H9 (cell line): ENCODE measurements around the gene PLXNC1. TPM values are rescaled to one million over a fixed set of nuclear protein-coding genes. Genes with fewer than 3 reads are reported as not detected.
A peak's percentile ranks its signal among the peaks of the same experiment; 100 is the strongest.

Experiments used
- DNase-seq: peaks from one replicate; pipeline ENCODE4 v3.0.0-alpha.2; 2017
- H2AFZ ChIP-seq: one replicate; pipeline ENCODE4 v1.6.1; 2013; ENCODE audit warnings: mild to moderate bottlenecking, low read length, control low read depth, moderate library complexity
- H2AK5ac ChIP-seq: 2 replicates; pipeline ENCODE4 v1.6.1; 2013; ENCODE audit warnings: low read length, control low read depth, mixed read lengths; ENCODE audit not compliant: insufficient read length
- H2BK120ac ChIP-seq: one replicate; pipeline ENCODE4 v1.6.1; 2013; ENCODE audit warnings: low read depth, mild to moderate bottlenecking, low read length, control low read depth, inconsistent platforms; ENCODE audit not compliant: poor library complexity, severe bottlenecking
- H2BK12ac ChIP-seq: 2 replicates; pipeline ENCODE4 v1.6.1; 2013; ENCODE audit warnings: low read length, control low read depth, mixed read lengths, low read depth; ENCODE audit not compliant: insufficient read length
- H2BK15ac ChIP-seq: 2 replicates; pipeline ENCODE4 v1.6.1; 2013; ENCODE audit warnings: low read depth, low read length, control low read depth
- H2BK20ac ChIP-seq: one replicate; pipeline ENCODE4 v1.6.1; 2013; ENCODE audit warnings: low read depth, mild to moderate bottlenecking, low read length, control low read depth, inconsistent platforms; ENCODE audit not compliant: poor library complexity, severe bottlenecking
- H2BK5ac ChIP-seq: 2 replicates; pipeline ENCODE4 v1.6.1; 2013; ENCODE audit warnings: low read length, control low read depth, mixed read lengths; ENCODE audit not compliant: insufficient read length
- H3K14ac ChIP-seq: 2 replicates; pipeline ENCODE4 v1.6.1; 2013; ENCODE audit warnings: low read length, control low read depth; ENCODE audit not compliant: insufficient read depth
- H3K18ac ChIP-seq: 2 replicates; pipeline ENCODE4 v1.6.1; 2013; ENCODE audit warnings: low read depth, mild to moderate bottlenecking, mixed read lengths, low read length, control low read depth; ENCODE audit not compliant: insufficient read length
- H3K23ac ChIP-seq: 2 replicates; pipeline ENCODE4 v1.6.1; 2013; ENCODE audit warnings: low read length, control low read depth, mixed read lengths, low read depth; ENCODE audit not compliant: insufficient read length
- H3K23me2 ChIP-seq: 2 replicates; pipeline ENCODE4 v1.6.1; 2013; ENCODE audit warnings: low read depth, mild to moderate bottlenecking, mixed read lengths, low read length, control low read depth; ENCODE audit not compliant: insufficient read length, poor library complexity, severe bottlenecking
- H3K27ac ChIP-seq: 2 replicates; pipeline ENCODE4 v1.5.1; 2013; ENCODE audit warnings: low read length, control low read depth, mixed read lengths, low read depth; ENCODE audit not compliant: insufficient read length
- H3K27me3 ChIP-seq: 2 replicates; pipeline ENCODE4 v1.6.1; 2013; ENCODE audit warnings: low read length, control low read depth, inconsistent platforms; ENCODE audit not compliant: insufficient read depth
- H3K4ac ChIP-seq: 2 replicates; pipeline ENCODE4 v1.6.1; 2013; ENCODE audit warnings: low read depth, mild to moderate bottlenecking, control low read depth, inconsistent platforms, low read length, moderate library complexity
- H3K4me1 ChIP-seq: 2 replicates; pipeline ENCODE4 v1.6.1; 2013; ENCODE audit warnings: low read length, control low read depth, inconsistent platforms; ENCODE audit not compliant: insufficient read depth
- H3K4me2 ChIP-seq: 2 replicates; pipeline ENCODE4 v1.6.1; 2013; ENCODE audit warnings: low read length, control low read depth, mixed read lengths; ENCODE audit not compliant: insufficient read length, insufficient read depth
- H3K56ac ChIP-seq: 2 replicates; pipeline ENCODE4 v1.6.1; 2013; ENCODE audit warnings: low read depth, mild to moderate bottlenecking, mixed read lengths, low read length, control low read depth; ENCODE audit not compliant: insufficient read length
- H3K79me1 ChIP-seq: 2 replicates; pipeline ENCODE4 v1.6.1; 2013; ENCODE audit warnings: low read depth, mild to moderate bottlenecking, moderate library complexity, low read length, control low read depth, inconsistent platforms; ENCODE audit not compliant: insufficient read depth, poor library complexity, severe bottlenecking
- H3K79me2 ChIP-seq: 2 replicates; pipeline ENCODE4 v1.6.1; 2013; ENCODE audit warnings: low read length, control low read depth, inconsistent platforms; ENCODE audit not compliant: insufficient read depth
- H3K9ac ChIP-seq: 2 replicates; pipeline ENCODE4 v1.6.1; 2013; ENCODE audit warnings: low read length, control low read depth, mixed read lengths; ENCODE audit not compliant: insufficient read length; ENCODE audit errors: extremely low read depth
- H3K9me3 ChIP-seq: one replicate; pipeline ENCODE4 v1.6.1; 2013; ENCODE audit warnings: low read depth, low read length, inconsistent platforms; ENCODE audit not compliant: control insufficient read depth
- H3T11ph ChIP-seq: one replicate; pipeline ENCODE4 v1.6.1; 2013; ENCODE audit warnings: mild to moderate bottlenecking, low read length, control low read depth, inconsistent platforms
- H4K20me1 ChIP-seq: one replicate; pipeline ENCODE4 v1.6.1; 2013; ENCODE audit not compliant: control insufficient read depth, insufficient read length, insufficient read depth
- H4K5ac ChIP-seq: 2 replicates; pipeline ENCODE4 v1.6.1; 2013; ENCODE audit warnings: low read depth, mild to moderate bottlenecking, mixed read lengths, low read length, control low read depth; ENCODE audit not compliant: insufficient read length
- H4K8ac ChIP-seq: replicated peaks from 2 replicates; pipeline ENCODE4 v1.6.1; 2013; ENCODE audit warnings: low read length, control low read depth, mixed read lengths, low read depth; ENCODE audit not compliant: insufficient read length
- H4K91ac ChIP-seq: 2 replicates; pipeline ENCODE4 v1.6.1; 2013; ENCODE audit warnings: low read depth, mild to moderate bottlenecking, moderate library complexity, mixed read lengths, low read length, control low read depth; ENCODE audit not compliant: insufficient read length
- H3K27ac Mint-ChIP-seq, 3 experiments: 2 replicates in 2 of 3; 3 replicates in 1 of 3; pipeline ENCODE4 v1.8.0; 2020 to 2021; ENCODE audit warnings: mixed read lengths in 3 of 3, mild to moderate bottlenecking in 1 of 3, moderate library complexity in 1 of 3
- H3K27me3 Mint-ChIP-seq: 2 replicates; pipeline ENCODE4 v1.8.0; 2021; ENCODE audit warnings: low read depth, mild to moderate bottlenecking, moderate library complexity, mixed read lengths
- H3K36me3 Mint-ChIP-seq, 3 experiments: 2 replicates in 2 of 3; 3 replicates in 1 of 3; pipeline ENCODE4 v1.8.0; 2020 to 2021; ENCODE audit warnings: low read depth in 3 of 3, mixed read lengths in 3 of 3; ENCODE audit not compliant: insufficient read depth in 1 of 3
- H3K4me1 Mint-ChIP-seq, 2 experiments: 2 replicates each; pipeline ENCODE4 v1.8.0; 2020; ENCODE audit warnings: mixed read lengths in 2 of 2
- H3K4me3 Mint-ChIP-seq, 2 experiments: 2 replicates in 1 of 2; 3 replicates in 1 of 2; pipeline ENCODE4 v1.8.0; 2020 to 2021; ENCODE audit warnings: mild to moderate bottlenecking in 2 of 2, mixed read lengths in 2 of 2, moderate library complexity in 1 of 2
- H3K9me3 Mint-ChIP-seq, 2 experiments: 2 replicates in 1 of 2; 3 replicates in 1 of 2; pipeline ENCODE4 v1.8.0; 2020; ENCODE audit warnings: mild to moderate bottlenecking in 2 of 2, mixed read lengths in 2 of 2, moderate library complexity in 1 of 2
- CTCF ChIP-seq: fragments of 200-600 bp; sonication (generic); conservative IDR thresholded peaks from 3 replicates; pipeline ENCODE4 v1.8.0; 2021; ENCODE audit warnings: antibody characterized with exemption, mild to moderate bottlenecking
- WGBS: extraction: QIAGEN DNeasy Blood & Tissue Kit; methylation state at CpG from one replicate; pipeline ENCODE4 v1.1.7; 2013; ENCODE audit warnings: missing lambda C conversion rate, low lambda C conversion rate, mixed read lengths; ENCODE audit not compliant: insufficient read length; ENCODE audit errors: extremely low coverage; 5-methylcytosine and 5-hydroxymethylcytosine counted together
- total RNA-seq: library from RNA; stranded (reverse); gene quantifications from 2 replicates; pipeline ENCODE4 v1.2.1, GENCODE V29; 2021

The PLXNC1 gene
- total RNA-seq, 1 experiment from 2014 or later: 1.2 TPM

GRCh38 chr12:94170690-94171594 lies 22.6 kb downstream of the PLXNC1 start:
- H3K4me1 ChIP-seq: no peaks in the 10 kb centered on the region; the same call in 1 of the 2 replicates
- no peak for TF ChIP-seq CTCF
- no peak overlapping the region for H2BK120ac ChIP-seq
- no peak overlapping the region for H3K27ac ChIP-seq
- no peak overlapping the region for H3K4me3 Mint-ChIP-seq
- no peaks in the 10 kb centered on the region for H3K79me2 ChIP-seq
- H4K20me1 ChIP-seq: no peaks in the 10 kb centered on the region
- no peak overlapping the region for H2AFZ ChIP-seq
- no peak overlapping the region for H4K5ac ChIP-seq
- no peak overlapping the region for H2BK12ac ChIP-seq
- no peaks in the 10 kb centered on the region; a peak in 1 of 7 replicates for H3K36me3 Mint-ChIP-seq
- no peak overlapping the region for H2BK5ac ChIP-seq
- no peak overlapping the region for H2BK20ac ChIP-seq
- no peak overlapping the region for H3K4me2 ChIP-seq
- H3K9me3 ChIP-seq: no peaks in the 10 kb centered on the region
- no peak overlapping the region for H2AK5ac ChIP-seq
- H2BK15ac ChIP-seq: no peak overlapping the region
- H3K4me1 Mint-ChIP-seq: peaks cover 23 to 33% of the 10 kb centered on the region in 2 experiments
- H3K56ac ChIP-seq: no peak overlapping the region
- no peak overlapping the region for H3T11ph ChIP-seq
- no peak overlapping the region for H3K14ac ChIP-seq
- H4K8ac ChIP-seq: no peak overlapping the region
- H3K18ac ChIP-seq: no peak overlapping the region
- no peak overlapping the region for H3K9ac ChIP-seq
- WGBS: no CpG with 5 or more reads among the region's 14 CpGs
- H3K27ac Mint-ChIP-seq: no peak overlapping the region
- no peak overlapping the region for H3K23ac ChIP-seq
- DNase-seq: peak; percentile 69
- H3K4ac ChIP-seq: no peak overlapping the region
- peaks cover 80% of the 10 kb centered on the region for H3K27me3 ChIP-seq
- H3K23me2 ChIP-seq: no peaks in the 10 kb centered on the region
- H3K79me1 ChIP-seq: no peaks in the 10 kb centered on the region
- peaks cover 0 to 14% of the 10 kb centered on the region in 2 experiments; a peak in 1 of 5 replicates for H3K9me3 Mint-ChIP-seq
- H3K27me3 Mint-ChIP-seq: peaks cover 100% of the 10 kb centered on the region
- no peak overlapping the region for H4K91ac ChIP-seq
